Raji (cell line): ENCODE measurements around the gene SLC25A23.

ENCODE experiments used
- POLR2A ChIP-seq: IDR thresholded peaks from 2 replicates; pipeline ENCODE4 v1.6.1; 2011; ENCODE audit warnings: low read depth, low read length, control low read depth; ENCODE audit not compliant: insufficient read depth

Gene SLC25A23

DNA sequence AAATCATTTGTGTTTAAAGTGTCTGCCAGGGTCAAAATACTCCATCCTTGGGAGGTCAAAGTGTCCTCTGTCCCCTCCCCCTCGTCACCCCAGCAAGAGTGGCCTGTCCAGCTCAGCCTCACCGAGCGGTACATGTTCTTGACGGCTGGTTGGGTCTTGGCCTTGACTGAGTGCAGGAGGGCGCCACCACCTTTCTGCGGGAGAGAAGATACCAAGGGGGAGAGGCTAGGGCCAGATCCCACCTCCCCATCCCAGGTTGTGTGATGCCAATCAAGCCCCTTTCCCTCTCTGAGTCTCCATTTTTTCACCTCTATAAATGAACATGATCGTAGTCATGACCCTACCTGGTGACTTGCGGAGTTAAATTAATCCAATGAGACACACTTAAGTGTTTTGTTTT lies 10.6 kb upstream of the SLC25A23 start:
- no peak for TF ChIP-seq POLR2A

DNA sequence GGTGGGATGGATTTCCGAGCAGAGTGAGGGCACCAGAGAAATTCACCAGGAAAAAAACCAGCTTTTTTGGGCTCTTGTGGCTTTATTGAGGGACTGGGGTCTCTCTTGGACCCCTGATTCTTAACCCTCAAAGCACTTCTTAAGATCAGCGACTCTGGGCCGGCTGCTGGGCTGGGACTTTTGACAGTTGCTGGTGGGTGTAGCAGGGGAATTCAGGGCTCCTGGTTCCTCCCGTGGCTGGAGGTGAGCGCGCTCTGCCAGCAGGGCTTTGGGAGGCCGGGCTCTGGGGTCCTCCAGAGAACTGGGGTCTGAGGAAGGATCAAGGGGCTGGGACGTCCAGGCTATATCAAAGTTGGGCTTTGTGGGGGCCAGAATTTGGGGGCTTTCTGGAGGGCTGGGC lies 7.8 kb upstream of the SLC25A23 start:
- no peak for TF ChIP-seq POLR2A

DNA sequence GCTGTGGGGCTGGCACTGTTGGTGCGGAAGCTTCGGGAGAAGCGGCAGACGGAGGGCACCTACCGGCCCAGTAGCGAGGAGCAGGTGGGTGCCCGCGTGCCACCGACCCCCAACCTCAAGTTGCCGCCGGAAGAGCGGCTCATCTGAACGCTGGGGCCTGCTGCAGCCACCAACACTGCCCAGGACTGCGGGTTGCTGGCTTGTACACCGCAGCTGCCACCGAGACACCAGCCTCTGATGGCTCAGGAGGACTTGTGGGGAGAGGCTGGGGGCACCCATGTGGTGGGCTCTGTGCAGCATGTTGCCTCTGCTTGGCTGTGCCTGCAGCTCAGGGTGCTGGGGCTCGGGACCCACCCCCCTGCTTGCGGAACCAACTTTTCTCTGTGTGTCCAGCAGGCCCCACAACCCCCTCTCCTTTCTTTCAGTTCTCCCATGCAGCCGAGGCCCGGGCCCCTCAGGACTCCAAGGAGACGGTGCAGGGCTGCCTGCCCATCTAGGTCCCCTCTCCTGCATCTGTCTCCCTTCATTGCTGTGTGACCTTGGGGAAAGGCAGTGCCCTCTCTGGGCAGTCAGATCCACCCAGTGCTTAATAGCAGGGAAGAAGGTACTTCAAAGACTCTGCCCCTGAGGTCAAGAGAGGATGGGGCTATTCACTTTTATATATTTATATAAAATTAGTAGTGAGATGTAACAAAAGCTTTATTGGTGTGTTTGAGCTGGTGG lies 7.1 kb upstream of the SLC25A23 start:
- peak; percentile 31; the same call in 1 of the 2 replicates for TF ChIP-seq POLR2A

DNA sequence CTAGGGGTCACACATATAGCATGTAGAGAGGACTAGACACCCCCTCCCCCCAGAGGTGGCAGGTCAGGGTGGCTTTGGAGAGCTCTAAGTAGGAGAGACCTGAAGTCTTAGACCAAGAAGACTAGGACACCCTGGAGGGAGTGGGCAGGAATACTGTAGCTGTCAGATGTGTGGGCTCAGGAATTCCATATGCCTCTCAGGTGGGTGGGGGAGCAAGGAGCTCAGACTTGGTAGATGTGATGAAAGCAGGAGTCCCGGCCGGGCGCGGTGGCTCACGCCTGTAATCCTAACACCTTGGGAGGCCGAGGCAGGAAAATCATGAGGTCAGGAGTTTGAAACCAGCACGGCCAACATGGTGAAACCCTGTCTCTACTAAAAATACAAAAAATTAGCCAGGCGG lies 6.1 kb upstream of the SLC25A23 start:
- no peak for TF ChIP-seq POLR2A

DNA sequence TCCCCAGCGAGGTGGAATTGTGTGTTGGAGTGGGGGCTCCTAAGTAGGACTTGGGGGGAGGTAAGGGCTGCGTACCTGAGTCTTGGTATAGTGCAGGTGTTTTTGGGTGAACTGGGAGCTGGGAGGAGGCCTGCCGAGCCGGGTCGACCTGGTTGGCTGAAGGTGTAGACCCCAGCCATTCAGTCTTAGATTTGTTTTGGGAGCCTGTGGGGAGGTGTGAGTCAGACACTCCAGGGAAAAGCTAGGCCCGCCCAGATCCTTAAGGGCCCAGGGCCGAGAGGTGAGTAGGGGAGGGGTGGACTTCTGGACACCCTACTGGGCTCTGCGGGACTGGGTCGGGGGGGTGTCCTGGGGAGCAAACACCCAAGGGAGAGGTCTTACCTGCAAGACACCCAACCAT lies 5.4 kb upstream of the SLC25A23 start:
- TF ChIP-seq POLR2A = no peak

DNA sequence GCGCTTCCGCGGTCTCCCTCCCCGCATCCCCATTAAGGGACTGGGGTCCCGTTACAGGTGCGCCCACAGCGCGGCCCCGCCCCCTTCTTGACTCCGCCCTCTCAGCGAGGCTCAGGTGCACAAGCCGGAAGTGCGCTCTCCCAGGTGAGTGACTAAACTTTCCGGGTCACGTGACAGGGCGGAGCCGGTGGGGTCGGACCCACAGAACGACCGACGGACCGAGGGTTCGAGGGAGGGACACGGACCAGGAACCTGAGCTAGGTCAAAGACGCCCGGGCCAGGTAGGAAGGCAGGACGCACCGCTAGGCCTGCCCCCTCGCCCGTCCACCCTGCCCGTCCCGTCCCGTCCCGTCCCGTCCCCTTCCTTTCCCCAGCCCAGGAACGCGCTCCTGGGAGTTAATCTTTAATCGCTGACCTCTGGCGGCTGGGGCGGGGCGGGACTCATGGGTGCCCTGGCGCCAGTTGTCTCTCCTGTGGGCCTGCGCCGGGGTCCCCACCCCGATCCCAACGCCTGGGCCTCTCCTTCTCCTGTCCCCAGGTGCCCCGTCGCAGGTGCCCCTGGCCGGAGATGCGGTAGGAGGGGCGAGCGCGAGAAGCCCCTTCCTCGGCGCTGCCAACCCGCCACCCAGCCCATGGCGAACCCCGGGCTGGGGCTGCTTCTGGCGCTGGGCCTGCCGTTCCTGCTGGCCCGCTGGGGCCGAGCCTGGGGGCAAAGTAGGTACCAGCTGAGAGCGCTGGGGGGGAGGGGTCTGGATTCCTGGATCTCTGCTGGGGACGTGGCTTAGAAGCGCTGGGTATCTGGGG lies 4.7 kb upstream of the SLC25A23 start, which contains the start of gene CRB3:
TSS of gene CRB3 (plus strand) at position 202 of the 804 bp plus-strand sequence. CDS start at position 633, 431 bp downstream.
- TF ChIP-seq POLR2A = no peak

DNA sequence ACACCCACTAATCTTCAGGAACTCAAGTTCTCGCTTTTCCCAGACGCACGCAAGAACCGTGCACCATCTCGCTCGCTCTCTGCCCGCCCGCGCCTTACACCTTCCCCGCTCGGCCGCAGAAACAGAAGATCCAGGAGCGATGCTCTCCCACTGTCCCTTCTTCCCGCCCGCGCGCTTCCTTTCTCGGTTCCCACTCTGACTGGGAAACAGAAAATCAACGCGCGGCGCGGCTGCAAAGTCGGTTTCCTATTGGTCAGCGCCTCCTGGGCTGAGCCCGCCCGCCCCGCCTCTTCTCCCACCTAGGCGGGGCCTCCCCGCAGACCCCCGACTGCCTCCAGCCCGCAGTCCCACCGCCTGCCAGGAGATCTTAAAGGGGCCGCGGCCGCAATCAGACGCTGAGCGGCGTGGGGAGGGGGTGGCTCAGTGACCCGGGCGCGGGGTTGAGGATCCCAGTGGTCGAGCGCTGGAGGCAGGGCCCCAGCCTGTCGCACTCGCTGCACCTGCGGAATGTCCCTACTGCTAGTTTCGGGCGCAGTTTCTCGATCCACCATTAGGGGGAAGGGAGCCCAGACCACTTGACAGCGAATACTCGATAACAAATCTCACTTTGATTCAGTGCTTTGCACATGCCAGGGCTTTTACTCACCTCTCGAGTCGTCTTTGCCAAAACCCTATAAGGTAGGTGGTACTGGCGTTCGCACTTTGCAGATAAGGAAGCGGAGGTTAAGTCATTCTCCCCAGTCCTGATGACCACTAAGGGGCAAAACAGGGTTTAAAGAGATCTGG lies 700 bp upstream of the SLC25A23 start:
- peak; percentile 50 for TF ChIP-seq POLR2A

DNA sequence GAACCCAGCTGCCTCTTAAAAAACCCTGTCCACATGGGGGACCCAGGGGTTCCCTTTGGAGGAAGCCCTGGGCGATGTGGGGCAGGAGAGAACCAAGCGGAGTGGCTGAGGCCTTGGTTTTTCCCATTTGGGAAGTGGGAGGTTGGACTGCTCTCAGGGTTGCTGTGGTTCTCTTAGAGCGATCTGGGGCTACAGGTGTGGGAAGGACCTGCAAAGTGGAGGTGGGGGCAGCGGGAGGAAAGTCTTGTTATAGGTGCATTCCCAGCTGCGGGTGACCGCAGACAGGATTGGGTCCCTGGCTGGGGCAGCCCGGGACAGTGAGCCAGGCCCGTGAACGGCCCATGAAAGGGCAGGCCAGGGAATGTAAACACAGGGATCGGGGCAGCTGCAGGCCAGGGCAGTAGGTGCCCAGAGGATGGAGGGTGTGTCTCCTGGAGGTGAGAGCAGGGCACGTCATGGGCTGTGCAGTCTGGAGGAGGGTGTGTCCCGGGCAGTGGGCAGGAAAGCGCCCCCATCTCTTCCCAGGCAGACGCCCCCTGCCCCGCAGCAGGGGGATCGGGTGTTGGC lies 814 bp downstream of the SLC25A23 start:
- no peak for TF ChIP-seq POLR2A

DNA sequence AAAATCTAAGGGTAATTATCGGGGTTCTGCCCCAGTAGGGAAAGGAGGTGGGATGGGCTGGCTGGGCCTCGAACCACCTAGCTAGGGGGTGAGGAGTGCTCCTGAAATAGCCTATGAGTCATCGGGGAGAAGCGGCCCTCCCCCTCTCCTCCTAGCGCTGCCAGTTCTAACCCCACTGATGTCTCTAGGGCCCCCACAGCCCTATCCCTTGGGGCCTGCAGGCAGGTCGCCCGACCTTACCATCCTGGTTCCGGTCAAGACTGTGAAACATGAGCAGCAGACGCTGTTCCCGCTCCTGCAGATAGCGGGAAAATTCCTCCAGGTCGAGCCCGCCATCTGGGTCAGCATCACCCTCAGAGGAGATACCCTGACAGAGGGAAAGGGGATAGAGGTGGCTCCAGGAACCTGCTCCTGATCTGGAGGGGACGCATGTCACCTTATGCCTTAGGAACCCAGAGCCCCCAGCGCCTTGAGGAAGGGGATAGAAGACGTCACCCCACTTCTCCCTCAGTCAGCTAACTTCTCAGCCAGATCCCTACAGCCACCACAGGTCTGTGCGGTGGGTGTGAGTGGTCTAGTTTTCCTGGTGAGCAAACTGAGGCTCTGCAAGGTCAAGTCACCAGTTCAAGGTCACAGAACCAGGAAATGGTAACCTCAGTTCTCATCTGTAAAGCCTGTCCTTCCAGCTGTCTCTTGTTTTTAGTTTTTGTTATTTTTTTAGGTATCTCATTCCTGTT lies 1.5 kb downstream of the SLC25A23 start:
- TF ChIP-seq POLR2A = no peak

DNA sequence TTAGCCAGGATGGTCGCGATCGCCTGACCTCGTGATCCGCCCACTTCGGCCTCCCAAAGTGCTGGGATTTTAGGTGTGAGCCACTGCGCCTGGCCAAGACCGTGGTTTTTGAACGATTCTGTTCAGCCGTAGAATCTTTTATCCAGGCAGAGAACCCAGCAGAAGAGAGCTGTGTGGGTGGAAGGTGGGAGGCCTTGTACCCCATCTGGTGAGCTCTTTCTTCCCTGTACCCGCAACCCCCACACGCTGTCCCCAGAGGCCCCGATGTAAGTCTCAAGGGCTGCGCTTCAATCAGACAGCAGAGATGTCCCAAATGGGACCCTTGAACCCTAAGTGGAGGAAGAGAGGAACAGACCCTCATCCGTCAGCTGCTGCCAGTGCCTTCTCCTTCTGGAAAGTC lies 3.7 kb downstream of the SLC25A23 start:
- no peak for TF ChIP-seq POLR2A

DNA sequence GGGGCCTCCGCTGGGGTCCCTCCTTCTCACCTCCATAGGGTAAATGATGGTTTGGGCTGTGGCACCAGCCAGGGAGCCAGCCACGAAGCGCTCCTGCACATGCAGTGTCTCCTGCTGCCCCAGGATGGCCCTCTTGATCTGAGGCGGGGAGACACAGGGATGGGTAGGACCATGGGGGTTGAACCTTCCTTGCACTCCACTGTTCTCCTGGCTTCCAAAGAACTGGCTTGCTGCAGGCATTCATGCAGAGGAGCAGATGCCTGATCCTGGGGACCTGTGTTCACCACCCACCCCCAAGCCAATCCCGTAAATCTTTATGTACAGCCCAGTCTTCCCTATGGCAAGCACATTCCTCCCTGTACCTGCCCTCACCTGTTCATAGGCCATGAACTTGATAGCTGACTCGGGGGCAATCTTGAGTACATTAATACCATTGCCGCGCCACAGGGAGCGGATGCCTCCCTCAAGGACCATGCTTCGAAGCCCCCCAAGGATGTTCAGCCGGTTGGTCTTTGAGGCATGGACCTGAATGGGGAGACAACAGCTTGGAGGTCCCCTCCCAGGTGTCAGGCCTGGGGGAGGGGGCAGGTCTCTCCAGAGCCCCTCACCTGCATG lies 5.5 kb downstream of the SLC25A23 start:
- TF ChIP-seq POLR2A = no peak

DNA sequence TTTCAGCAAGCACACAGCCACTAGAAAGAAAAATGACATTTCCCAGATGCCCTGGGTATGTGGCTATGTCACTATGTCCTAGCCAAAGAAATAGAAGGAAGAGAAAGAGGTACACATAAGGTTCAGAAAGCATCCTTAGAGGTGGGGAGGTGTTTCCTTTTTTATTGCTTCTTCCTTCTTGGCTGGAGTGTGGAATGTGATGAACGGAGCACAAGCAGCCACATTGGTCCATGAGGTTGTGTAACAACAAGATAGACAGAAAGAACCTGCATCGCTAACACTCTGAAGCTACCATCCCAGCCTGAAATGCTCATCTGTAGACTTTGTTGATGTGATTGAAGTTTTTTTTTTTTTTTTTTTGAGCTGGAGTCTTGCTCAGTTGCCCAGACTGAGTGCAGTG lies 6.7 kb downstream of the SLC25A23 start:
- no peak for TF ChIP-seq POLR2A

DNA sequence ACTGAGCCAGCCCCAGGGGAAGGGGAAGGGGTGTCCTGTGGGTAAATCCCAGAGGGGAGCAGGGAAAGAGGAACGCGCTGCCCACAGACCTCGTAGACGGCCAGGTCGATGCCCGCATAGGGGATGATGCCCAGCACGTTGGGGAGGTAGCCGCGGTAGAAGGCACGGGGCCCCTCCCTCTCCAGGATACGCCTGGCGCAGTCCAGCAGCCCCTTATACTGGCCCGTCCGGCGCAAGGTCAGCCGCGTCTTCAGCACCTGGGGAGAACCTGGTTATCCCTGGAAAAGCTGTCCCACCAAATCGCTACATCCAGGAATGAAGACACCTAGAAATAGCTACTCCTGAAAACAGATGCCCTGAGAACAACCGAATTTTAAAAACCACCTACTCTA lies 7.4 kb downstream of the SLC25A23 start:
- TF ChIP-seq POLR2A = no peak

DNA sequence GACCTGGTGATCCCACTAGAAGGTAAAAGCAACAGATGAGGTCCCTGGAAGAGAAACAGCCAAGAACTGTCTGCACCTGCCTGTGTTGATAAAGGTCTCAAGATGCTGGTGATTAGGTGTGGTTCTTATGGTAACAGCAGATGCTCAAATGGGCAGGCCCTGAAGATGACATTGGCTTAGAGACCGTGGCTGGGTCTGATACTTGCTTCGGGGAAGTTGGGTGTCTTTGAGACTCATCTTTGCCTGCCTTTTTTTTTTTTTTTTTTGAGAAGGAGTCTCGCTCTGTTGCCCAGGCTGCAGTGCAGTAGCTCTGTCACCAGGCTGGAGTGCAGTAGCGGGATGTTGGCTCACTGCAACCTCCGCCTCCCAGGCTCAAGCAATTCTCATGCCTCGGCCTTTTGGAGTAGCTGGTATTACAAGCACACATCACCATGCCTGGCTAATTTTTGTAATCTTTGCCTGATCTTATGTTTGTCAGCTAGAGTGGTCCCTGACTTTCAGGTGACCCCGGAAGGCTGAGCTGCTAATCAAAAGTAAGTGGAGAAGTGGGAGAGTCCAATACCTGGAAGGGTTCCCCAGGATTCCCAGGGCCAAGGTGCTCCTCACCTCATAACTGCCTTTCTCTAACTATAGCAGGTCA lies 7.9 kb downstream of the SLC25A23 start:
- no peak for TF ChIP-seq POLR2A

DNA sequence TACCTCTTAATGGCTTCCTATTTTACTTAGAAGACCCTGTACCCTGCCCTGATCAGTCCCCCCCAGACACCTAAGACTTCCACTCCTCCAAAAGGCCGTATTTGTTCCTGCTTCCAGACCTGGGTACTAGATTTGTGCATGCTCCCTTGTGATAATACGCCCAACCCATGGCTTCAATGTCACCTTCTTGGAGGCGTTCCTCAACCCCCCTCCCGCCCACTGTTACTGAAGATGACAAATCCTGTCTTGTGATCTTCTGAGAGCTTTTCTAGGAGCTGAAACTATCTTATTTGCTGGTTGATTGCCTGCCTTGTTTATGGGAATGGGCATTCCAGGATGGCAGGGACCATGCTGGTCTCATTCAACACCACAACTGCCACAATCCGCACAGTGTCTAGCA lies 9.4 kb downstream of the SLC25A23 start:
- TF ChIP-seq POLR2A = no peak
